Glomerular endothelial cell (primary cell): ENCODE results near the gene CYP2E1. TPM values are rescaled to one million over a fixed set of nuclear protein-coding genes. Genes with fewer than 3 reads are reported as not detected.
"Not testable (repeated sequence)": the region's sequence is repeated elsewhere in the genome, so short reads cannot be mapped to it uniquely, and the experiment has no call there.

Source experiments
- DNase-seq: peaks from one replicate; pipeline ENCODE4 v3.0.0-alpha.2; 2011; ENCODE audit warnings: low read depth, low spot score; ENCODE audit errors: extremely low read depth
- total RNA-seq: library from RNA; depleted of rRNA; stranded (reverse); fragments of >200 nt; gene quantifications from 2 replicates; pipeline ENCODE4 v1.2.3, GENCODE V29; 2015

Gene CYP2E1
- total RNA-seq, 1 donor from 2014 or later = 0.64 TPM

DNA sequence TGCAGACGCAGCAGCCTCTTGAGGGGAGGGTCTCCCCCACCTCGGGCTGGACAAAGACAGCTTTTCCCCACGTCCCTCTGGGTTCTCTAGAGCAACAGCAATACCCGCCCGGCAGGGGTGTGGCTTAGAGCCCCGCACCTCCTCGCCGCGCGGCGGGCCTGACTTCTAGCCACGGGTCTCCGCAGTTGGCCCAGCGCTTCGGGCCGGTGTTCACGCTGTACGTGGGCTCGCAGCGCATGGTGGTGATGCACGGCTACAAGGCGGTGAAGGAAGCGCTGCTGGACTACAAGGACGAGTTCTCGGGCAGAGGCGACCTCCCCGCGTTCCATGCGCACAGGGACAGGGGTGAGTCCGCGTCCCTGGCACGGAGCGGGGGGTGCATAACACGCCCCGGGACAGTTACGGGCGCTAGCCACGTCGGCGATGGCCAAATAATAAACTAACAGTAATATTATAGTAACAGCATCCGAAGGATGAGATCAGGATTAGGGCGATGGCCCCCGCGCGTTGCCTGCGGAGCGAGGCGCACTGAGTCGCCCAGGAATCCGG is 1.2 kb downstream of the CYP2E1 start:
- DNase-seq = no peak

DNA sequence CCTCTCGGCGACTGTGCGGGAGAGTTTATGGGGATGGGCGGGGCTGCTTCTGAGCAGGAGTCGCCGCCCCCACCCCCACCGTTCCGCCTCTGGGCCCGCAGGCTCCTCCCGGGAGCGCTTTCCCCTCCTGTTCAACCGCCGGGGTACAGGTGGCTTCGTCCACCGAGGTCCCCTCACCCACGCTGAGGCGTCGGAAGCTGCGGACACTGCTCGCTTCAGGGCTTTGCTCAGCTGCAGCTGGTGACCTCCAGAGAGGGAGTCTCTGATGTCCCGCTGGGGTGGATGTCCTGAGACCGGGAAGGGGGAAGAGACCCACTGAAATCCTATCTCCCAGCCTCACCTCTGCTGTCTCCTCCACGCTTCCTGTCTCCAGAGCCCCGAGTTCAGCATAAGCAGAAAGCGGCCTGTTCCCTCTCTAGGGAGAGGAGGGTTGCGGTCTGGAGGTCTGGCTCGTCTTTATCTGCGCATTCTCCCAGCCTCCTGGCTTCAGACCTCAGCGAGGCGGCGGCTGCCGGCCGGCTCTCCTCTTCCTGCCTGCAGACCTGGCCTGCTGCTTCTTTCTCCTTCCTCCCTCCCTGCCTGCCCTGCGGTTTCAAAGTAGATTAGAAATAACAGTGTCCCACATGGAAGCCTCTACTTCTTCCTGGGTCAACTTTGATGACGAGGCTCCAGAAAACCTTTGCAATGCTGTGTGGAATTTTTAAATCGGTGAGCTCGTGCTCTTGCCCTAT is 1.8 kb downstream of the CYP2E1 start:
- DNase-seq = no peak

DNA sequence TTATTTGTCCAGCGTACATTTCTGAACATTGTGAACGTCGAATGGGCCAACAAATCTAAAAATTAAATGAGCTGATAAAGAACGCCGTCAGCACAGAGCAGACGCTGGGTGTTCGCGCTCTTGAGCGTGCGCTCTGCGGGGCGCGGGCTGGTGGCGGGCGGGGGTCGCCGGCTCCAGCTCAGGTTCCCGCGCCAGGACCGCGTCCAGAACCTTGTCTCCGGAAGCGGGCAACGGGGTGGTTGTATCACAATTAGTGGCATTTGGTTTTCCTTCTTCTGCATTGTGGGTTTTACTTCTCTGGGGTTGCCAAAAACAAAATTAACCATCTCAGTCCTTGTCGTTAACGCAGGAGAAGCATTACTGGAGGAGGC is 2.4 kb downstream of the CYP2E1 start:
- no peak for DNase-seq

DNA sequence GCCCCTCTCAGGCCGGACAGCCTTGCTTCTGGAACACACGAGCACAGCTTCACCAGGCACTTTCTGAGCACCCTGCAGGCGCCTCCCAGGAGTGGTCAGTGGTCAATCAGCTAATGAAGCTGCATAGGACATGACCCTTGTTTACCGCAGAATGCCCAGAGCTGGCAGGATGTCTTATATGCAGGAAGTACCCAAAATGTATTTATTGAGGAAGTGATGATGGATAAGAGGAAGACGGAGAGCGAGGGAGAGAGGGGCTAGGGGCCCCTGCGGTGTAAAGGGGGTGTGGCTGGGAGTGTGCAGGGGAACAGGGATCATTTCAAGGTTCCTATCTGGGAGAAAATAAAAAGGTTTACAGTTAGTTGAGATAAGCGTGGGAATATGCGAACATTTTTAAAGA is 3.3 kb downstream of the CYP2E1 start:
- DNase-seq = no peak

DNA sequence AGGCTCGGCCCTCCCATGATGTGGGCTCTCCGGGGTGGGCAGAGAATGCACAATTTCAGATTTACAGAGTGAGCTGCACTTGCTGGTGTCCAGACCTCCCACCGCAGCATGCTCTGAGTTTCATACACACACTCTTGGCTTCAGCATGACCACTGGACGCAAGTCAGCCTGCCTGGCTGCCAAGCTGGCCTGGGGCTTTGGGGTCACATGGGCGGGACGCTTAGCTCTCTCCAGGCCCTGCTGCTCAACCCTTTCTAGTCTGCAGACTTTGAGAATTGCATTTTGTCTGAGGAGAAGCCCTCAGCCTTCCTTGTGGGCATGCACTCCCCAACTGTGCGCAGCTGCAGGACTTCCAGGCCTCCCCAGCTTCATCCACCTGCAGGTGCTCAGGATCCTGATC is 5.7 kb downstream of the CYP2E1 start:
- no peak for DNase-seq

DNA sequence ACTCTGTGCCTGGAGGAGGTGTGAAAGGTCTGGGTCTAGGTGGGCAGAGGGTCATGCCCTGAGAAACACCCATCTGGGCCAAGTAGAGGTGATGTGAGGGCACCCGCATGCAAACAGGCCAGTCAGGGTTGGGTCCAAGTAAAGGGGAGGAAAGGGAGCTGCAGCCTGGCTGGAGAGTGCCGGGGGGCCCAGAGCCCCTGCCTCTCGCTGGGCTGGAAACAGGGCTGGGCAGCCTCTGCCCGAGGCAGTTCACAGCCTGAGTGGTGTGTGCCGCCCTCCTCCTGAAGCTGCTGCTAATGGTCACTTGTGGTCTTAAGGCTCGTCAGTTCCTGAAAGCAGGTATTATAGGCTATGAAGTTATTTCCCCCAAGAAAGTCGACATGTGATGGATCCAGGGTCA is 7.3 kb downstream of the CYP2E1 start:
- no peak for DNase-seq

DNA sequence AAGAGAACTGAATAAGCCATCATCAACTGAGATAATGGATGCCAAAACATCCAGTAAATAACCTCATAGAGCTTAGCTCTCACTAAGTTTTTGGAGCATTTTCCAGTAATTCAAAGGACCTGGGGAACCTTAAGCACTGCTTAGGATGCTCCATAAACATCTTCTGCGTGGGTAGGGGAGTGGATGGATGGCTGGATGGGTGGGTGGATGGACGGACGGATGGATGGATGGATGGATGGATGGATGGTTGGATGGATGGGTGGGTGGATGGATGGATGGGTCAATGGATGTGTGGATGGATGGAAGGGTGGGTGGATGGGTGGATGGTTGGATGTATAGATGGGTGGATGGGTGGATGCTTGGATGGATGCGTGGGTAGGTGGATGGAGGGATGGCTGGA is 9.0 kb downstream of the CYP2E1 start:
- DNase-seq = no peak

DNA sequence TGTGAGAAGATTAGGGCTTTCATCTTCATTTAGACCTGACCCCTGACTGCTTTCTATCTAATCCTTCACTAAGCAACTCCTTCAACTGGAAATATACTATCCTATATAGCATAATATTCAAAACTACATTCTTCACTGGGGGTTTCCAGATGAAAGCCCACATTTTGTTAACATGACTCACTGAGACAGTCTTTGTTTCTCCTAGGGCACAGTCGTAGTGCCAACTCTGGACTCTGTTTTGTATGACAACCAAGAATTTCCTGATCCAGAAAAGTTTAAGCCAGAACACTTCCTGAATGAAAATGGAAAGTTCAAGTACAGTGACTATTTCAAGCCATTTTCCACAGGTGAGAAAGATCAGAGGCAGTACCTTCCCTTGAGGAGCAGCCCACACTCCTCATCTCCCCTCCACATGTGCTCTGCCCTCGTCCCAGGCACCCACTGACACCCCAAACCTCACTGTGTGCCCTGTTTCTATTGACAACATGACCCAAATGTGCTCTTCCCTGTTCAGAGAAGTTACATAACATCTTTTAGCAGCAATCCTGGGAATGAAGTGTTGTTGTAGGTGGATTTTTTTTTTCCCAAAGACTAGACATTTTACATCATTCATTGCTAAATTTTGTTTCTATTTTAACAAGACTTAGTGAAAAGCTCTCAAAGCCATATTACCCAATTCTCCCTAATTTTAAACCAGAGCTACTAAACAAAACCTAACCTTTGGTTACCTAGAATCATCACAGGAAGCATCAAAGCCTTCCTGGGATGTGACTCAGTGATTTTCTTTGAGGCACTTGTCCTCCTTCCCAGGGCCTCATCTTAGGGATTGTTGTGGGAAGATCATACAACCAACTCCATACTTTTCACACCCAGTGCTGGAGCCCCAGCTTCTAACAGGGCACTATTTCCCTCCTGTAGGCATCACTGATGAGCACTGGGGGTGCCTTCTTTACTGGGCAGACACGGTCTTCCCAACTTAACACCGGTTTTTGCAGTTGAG is 10.7 kb downstream of the CYP2E1 start:
- no peak for DNase-seq

DNA sequence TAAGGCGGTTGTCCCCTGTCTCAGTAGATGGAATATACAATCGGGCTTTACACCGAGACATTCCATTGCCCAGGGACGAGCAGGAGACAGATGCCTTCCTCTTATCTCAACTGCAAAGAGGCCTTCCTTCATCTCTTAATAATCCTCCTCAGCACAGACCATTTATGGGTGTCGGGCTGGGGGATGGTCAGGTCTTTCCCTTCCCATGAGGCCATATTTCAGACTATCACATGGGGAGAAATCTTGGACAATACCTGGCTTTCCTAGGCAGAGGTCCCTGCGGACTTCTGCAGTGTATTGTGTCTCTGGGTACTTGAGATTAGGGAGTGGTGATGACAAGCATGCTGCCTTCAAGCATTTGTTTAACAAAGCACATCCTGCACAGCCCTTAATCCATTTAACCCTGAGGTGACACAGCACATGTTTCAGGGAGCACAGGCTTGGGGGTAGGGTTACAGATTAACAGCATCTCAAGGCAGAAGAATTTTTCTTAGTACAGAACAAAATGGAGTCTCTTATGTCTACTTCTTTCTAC is 14.3 kb downstream of the CYP2E1 start:
- DNase-seq = not testable (repeated sequence)

DNA sequence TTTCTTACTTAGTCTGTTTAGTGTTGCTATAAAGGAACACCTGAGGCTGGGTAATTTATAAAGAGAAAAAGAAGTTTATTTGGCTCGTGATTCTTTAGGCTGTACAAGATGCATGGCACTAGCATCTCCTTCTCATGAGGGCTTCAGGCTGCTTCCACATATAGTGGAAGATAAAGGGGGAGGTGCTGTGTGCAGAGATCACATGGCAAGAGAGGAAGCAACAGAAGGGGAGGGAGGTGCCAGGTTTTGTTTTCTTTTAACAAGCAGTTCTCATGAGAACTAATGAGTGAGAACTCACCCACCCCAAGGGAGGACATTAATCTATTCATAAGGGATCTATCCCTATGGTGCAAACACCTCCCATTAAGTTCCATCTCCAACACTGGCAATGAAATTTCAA is 17.3 kb downstream of the CYP2E1 start:
- no peak for DNase-seq

DNA sequence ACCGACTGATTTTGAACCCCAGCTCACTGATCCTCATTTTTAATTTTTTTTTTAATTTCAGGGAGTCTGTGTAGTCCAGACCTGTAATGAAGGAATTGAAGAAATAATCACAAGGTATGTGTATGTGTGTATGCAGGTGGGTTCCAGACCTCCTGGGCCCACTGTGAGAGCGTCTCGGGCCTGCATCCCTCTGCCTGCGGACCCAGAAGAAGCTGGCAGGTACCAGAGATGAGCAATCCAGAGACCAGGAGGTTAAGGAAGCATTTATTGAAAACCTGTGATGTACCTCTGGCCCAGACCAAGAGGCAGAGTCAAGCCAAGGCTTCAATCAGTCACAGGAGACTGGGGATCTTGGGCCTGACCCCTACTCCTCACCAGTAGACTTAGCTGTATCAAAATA is 27.4 kb downstream of the CYP2E1 start:
- no peak for DNase-seq

DNA sequence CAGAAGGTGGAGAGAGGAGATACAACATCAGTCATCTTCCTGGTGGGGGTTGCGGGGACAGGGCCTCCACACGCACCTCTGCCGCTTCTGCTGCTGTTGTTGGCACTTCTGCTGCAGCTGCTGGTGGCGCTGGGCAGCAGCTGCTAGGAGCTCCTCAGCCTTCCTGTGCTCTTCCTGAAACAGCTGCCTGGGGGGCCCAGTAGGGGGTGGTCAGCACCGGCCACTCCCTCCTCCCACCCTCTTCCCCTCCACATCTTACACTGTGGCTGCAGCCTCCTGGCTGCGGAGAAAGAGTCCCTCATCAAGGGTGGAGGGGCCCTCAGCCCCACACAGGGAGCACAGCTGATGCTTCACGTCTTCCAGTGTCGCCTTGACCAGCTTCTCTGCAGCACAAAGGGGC is 28.4 kb downstream of the CYP2E1 start:
- no peak for DNase-seq

DNA sequence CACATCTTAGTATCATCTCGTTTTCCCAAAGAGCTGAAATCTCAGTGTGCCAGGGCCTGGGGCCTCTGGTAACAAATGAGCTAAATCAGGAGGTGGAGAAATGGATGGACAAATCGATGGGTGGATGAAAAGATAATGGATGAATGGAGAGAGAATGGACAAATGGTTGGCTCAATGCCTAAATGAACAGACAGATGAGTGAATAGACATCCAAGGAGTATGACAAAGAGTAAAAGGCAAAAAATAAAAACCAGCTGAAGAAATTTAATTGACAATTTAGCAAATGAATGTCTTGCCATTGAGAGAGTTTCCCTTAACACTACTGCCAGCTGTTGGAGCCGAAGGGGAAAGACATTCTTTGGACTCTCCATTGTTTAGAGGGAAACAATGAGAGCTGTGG is 30.2 kb downstream of the CYP2E1 start:
- DNase-seq = no peak

DNA sequence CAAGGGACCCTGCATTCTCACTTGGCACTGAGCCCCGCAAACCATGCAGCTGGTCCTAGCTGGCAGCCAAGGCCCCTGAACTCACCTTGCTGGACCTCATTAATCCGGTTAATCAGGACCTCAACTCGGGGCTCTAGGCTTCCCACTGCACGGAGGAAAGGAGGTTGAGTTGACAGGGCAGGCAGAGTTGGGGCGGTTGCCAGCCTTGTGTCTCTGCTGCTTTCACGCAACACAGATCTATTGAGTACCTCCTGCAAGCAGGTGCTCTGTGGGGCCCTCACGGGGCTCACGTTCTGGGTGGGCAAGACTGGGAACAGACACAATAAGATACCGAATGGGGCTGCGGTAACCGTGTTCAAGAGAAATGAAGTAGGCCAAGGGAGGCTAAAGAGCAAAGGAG is 32.1 kb downstream of the CYP2E1 start:
- DNase-seq = no peak

DNA sequence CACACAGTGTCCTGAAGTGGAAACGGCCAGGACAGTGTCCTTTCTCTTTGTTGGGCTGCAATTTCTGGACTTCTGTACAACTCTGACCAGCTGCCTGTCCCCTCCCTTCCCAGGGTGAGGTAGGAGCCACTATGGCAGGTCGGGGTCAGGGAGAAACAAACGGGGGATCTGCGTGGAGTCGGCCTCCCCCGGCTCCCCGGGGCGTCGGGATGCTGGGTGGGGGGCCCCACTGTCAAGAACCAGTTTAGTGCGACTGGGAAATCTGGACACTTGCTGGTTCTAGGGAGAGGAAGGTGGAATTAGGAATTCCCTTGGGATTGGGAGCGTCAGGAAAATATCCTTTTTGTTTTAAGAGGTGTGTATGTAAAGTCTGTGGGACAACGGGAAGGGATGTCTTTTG is 37.7 kb downstream of the CYP2E1 start:
- no peak for DNase-seq

DNA sequence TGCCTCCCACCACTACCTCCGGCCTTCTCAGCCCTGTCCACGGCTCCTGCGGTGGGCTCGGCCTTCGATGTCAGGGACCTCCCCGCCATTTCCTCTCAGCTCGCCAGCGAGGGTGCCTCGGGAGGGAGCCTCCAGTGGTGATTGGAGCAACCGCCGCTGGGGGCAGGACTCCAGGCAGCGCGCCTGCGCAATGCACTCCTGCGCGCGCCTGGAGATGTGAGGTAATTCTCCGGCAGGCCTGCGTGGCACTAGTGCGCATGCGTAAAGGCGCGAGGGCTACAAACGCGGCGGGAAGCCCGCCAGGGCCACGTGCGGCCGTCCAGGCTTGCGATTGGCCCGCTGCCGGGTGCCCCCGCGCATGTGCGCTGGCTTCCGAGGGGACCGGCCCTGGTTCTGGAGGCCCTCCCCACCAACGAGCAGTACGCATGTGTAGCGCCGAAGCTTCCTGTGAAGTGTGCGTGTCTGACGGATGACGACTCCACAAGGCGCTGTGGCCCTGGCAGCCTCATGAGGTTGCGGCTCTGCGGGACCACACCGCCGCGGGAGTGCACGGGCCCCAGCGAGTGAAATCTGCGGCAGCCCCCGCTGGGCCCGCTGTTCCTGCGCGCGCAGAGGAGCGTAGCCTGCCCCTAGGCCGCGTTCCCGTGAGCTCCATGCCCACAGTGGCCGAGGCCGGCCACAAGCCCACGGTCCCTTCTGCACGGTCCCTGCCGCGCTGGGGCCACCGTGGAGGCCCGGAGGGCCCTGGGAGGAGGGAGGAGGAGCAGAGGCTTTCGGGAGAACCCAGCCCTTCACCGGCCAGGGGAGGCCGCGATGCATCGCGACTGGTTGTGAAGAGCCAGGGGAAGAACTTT is 38.5 kb downstream of the CYP2E1 start, which contains the start of gene SYCE1:
Gene SYCE1 (minus strand): TSS at position 143 of the 854 bp plus-strand sequence. CDS start 54 bp downstream, at position 89.
- no peak for DNase-seq

DNA sequence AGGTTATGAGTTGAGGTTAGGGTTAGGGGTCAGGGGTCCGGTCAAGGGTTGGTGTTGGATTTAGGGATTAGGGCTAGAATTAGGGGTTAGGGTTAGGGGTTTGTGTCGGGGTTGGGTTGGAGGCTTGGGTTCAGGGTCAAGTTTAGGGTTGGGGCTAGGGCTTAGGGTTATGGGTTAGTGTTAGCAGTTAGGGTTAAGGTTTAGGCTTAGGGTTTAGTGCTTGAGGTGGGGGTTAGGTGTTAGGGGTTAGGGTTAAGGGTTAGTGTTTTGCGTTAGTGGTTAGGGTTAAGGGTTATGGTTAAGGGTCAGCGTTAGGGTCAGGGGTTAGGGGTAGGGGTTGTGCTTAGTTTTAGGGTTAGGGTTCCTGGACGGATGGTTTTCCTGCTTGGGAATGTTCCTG is 40.0 kb downstream of the CYP2E1 start:
- no peak for DNase-seq

DNA sequence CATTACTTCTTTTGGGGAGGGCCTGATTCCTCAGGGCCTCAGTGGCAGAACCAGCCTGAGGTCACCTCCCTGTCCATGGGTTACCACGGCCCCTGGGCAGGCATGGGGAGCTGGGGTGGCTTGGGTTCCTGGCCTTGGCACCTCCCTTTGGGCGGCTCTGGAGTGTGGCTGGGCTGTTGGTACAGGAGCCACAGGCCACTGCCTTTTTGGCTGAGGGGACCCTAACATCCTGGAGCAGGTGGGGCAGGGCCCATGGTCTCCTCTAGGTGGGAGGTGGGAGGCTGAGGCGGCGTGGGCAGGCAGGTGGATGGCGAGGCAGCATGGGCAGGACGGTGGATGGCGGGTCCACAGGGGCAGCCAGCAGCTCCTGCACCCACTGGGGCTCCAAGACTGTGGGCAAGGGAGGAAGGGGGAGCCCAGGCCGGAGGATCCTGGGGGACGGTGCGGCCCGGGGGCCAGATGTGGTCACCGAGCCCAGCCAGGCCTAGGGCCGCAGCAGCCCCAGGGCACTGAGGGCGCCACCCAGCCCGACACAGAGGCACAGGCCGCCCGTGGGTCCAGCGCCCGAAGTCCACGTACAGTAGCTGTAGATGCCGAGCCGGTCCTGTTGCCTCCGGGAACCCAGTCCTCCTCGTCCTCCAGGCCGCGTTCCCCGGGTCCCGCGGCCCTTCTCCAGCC is 40.6 kb downstream of the CYP2E1 start:
- DNase-seq = no peak

DNA sequence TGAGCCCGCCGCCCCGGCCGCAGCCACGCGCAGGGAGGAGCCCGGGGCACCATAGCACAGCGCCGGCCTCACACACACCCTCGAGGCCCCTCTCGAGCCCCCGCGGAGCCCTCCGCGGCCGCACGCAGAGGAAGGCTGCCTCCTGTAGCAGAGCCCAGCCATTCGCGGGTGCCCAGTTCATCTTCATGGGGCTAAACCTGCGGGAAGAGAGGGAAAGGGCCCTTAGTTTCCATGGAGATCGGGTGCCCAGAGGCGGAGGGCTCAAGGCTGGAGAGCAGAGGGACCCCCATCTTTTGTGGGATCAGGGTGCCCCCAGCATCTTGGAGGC is 41.1 kb downstream of the CYP2E1 start:
- no peak for DNase-seq
